Right atrium auricular region (tissue), 2 donors: ENCODE measurements around the gene SALL1. TPM values are rescaled to one million over a fixed set of nuclear protein-coding genes. Genes with fewer than 3 reads are reported as not detected.

Experiments
- DNase-seq: peaks from one replicate; pipeline ENCODE4 v3.0.0-alpha.2; 2019; ENCODE audit warnings: low spot score
- H3K27ac ChIP-seq, 2 donors: fragments of 200-600 bp; sonication (generic); 1 replicate in 1 of 2; 2 replicates in 1 of 2; pipeline ENCODE4 v1.5.1; 2016 to 2019
- H3K27me3 ChIP-seq, 2 donors: fragments of 200-600 bp; sonication (generic); one replicate each; pipeline versions ENCODE4 v1.5.1 to v1.6.0; 2017 to 2019
- H3K36me3 ChIP-seq: fragments of 200-600 bp; sonication (generic); one replicate; pipeline ENCODE4 v1.5.1; 2016
- H3K4me1 ChIP-seq, 2 donors: fragments of 200-600 bp; sonication (generic); one replicate each; pipeline versions ENCODE4 v1.5.1 to v1.6.0; 2017 to 2019
- H3K4me3 ChIP-seq, 2 donors: fragments of 200-600 bp; sonication (generic); 1 replicate in 1 of 2; 2 replicates in 1 of 2; pipeline ENCODE4 v1.5.1; 2017 to 2019; ENCODE audit warnings: mild to moderate bottlenecking in 1 of 2, moderate library complexity in 1 of 2
- H3K9me3 ChIP-seq, 2 donors: fragments of 200-600 bp; sonication (generic); one replicate each; pipeline ENCODE4 v1.5.1; 2019
- CTCF ChIP-seq, 2 donors: fragments of 200-600 bp; sonication (generic); IDR thresholded peaks; one replicate each; pipeline ENCODE4 v1.5.1; 2019; ENCODE audit warnings: antibody characterized with exemption in 2 of 2
- total RNA-seq, 2 donors: library from RNA; depleted of rRNA; stranded (reverse); fragments of >200 nt; gene quantifications; one replicate each; pipeline ENCODE4 v1.1.0, GENCODE V29; 2016

Gene SALL1
- total RNA-seq, 2 donors from 2014 or later, result 1.3 to 6.9 TPM

DNA sequence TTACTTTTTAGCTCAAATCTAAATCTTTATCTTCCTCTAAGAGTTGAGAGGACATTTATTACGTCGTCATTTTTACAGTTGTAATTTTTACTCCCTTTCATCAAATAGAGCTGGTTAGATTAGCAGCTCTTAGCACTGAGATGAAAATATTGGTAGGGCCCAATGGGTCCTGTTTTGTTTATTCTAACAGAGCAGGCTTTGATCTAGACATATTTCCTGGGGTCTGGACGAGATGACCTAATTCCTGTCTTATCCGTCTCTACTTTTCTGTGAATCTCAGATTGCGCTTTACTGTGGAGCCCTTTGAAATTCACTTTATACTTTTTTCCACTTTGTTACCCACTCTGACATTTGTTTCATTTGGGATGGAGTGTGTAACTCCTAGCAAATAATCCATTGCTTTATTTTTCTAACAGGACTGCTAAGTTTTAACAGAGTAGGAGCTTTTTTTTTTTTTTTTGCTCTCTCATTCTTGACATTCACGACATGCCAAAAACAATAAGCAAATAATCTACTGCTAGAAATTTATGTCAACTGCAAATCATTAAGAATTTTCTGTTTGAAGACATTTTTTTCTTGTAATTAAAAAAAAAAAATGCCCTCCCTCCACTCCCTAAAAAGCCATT is 18.5 kb downstream of the SALL1 start:
- no peak for DNase-seq
- H3K27me3 ChIP-seq, result peaks cover 0 to 20% of the 10 kb centered on the region in 2 donors
- no peaks in the 10 kb centered on the region for H3K36me3 ChIP-seq
- no peak for TF ChIP-seq CTCF (IDR thresholded peaks at IDR 0.05)
- peaks cover 0 to 3% of the 10 kb centered on the region in 2 donors for H3K4me1 ChIP-seq
- H3K9me3 ChIP-seq, result no peaks in the 10 kb centered on the region
- no peak overlapping the region for H3K4me3 ChIP-seq
- no peak overlapping the region for H3K27ac ChIP-seq

GRCh38 chr16:51131619-51132018 is 19.5 kb downstream of the SALL1 start:
- no peak for TF ChIP-seq CTCF (IDR thresholded peaks at IDR 0.05)
- H3K36me3 ChIP-seq, result no peaks in the 10 kb centered on the region
- peaks cover 0 to 20% of the 10 kb centered on the region in 2 donors for H3K27me3 ChIP-seq
- H3K9me3 ChIP-seq, result no peaks in the 10 kb centered on the region
- no peak overlapping the region for H3K4me3 ChIP-seq
- peaks cover 0 to 3% of the 10 kb centered on the region in 2 donors for H3K4me1 ChIP-seq
- H3K27ac ChIP-seq, result no peak overlapping the region
- no peak for DNase-seq

- Histone ChIP-seq H3K4me3 (no peak overlapping the region), H3K27me3 (peaks cover 0 to 5% of the 10 kb centered on the region in 2 donors), H3K27ac (no peak overlapping the region), H3K4me1 (no peaks in the 10 kb centered on the region), H3K36me3 (no peaks in the 10 kb centered on the region), H3K9me3 (no peaks in the 10 kb centered on the region)
- no peak for DNase-seq
- TF ChIP-seq CTCF (IDR thresholded peaks at IDR 0.05), result no peak
These were observed 22.0 kb downstream of the SALL1 start for GRCh38 chr16:51129105-51129504.

DNA sequence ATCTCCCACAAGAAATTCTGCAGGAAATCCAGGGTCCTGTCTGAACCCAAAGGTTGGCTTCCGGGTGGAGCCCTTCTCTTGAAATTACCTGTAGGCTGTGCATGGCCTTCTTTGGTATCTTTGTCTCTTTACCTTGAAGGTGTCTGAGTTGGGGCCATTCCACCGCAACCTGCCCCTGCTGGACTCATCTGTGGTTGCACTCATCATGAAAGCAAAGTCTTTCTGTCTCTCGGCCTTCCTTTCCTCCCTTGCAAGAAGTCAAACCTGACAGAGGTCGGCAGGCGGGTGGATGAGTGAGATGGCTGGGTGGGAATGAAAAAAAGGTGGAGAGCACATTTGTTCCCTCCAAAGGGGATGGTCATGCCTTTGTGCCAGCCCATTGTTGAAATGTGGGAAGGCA is 25.1 kb downstream of the SALL1 start:
- no peak overlapping the region for H3K4me3 ChIP-seq
- no peak overlapping the region for H3K27ac ChIP-seq
- H3K36me3 ChIP-seq, result no peaks in the 10 kb centered on the region
- H3K9me3 ChIP-seq, result no peaks in the 10 kb centered on the region
- no peaks in the 10 kb centered on the region for H3K27me3 ChIP-seq
- TF ChIP-seq CTCF (IDR thresholded peaks at IDR 0.05), result no peak
- no peak for DNase-seq
- no peaks in the 10 kb centered on the region for H3K4me1 ChIP-seq

- H3K9me3 ChIP-seq, result no peaks in the 10 kb centered on the region
- H3K27ac ChIP-seq, result no peak overlapping the region
- DNase-seq, result no peak
- no peak overlapping the region for H3K4me3 ChIP-seq
- H3K27me3 ChIP-seq, result no peaks in the 10 kb centered on the region
- no peaks in the 10 kb centered on the region for H3K4me1 ChIP-seq
- TF ChIP-seq CTCF (IDR thresholded peaks at IDR 0.05), result no peak
- no peaks in the 10 kb centered on the region for H3K36me3 ChIP-seq
These were observed 26.2 kb downstream of the SALL1 start for GRCh38 chr16:51124896-51125295.

- Histone ChIP-seq H3K36me3 (no peaks in the 10 kb centered on the region), H3K27ac (no peak overlapping the region), H3K4me3 (no peak overlapping the region), H3K27me3 (no peaks in the 10 kb centered on the region), H3K9me3 (no peaks in the 10 kb centered on the region), H3K4me1 (no peaks in the 10 kb centered on the region)
- DNase-seq, result no peak
- TF ChIP-seq CTCF (IDR thresholded peaks at IDR 0.05), result no peak
These were observed 29.2 kb downstream of the SALL1 start for GRCh38 chr16:51121850-51122249.
